Posterior cingulate gyrus (tissue), 11 donors: Measurements from ENCODE around the gene EEIG2.

Experiments used
- DNase-seq, 10 donors: peaks; one replicate each; pipeline versions ENCODE4 v3.0.0 to v3.0.0-alpha.2; 2020 to 2021; ENCODE audit warnings: mixed read lengths in 3 of 10
- intact Hi-C: fragments of 100-400 bp; cut with DNase I; formaldehyde crosslinking; loops from one replicate; pipeline ENCODE4 v1.15.1; 2023

EEIG2 gene

DNA sequence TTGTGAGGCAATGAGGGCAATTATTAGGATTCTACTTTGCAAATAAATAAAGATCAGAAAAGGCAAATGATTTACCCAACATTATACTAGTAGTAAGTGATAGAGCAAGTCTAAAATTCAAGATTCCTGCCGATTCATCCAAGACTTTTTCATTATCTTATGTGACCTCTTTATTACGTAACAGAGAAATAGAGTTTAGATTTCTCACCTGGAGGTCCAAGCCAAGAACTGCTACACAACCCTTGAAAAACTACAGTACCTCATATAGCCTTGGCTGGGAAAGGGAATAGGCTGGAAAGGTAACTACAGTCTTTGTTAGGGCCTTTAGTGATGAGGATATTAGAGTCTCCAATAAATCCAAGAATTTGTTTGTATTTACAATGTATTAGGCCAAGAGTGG, 13.3 kb downstream of the EEIG2 start:
- intact Hi-C loops, result loop anchor here (5.0 kb wide), 1 partner anchor 61 kb away; no protein-coding TSS in a partner anchor
- no peak for DNase-seq

DNA sequence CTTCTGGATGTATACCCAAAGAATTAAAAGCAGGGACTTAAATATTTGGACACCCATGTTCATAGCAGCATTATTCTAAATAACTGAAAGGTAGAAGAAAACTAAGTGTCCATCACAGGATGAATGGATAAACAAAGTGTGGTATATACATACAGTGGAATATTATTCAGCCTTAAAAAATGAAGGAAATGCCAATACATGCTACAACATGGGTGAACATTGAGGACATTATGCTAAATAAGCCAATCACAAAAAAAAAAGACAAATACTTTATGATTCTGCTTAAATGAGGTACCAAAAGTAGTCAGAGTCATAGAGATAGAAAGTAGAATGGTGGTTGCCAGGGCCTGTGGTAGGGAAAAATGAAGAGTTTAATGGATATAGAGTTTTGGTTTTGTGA, 14.1 kb downstream of the EEIG2 start:
- DNase-seq, result no peak

DNA sequence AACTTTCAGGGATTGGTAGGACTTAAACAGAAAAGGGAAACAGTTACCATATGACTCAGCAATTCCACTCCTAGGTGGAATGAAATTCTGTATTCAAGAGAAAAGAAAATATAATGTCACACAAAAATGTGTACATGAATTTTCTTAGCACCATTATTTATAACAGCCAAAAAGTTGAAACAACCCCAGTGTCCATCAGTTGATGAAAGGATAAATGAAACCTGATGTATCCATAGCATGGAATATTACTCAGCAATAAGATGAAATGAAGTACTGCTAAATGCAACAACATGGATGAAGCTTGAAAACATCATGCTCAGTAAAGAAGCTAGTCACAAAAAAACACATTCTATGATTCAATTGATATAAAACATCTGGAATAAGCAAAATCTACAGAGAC, 15.5 kb downstream of the EEIG2 start:
- intact Hi-C loops, result no loop called here
- DNase-seq, result no peak

More for the DNA sequence above, 14.1 kb downstream of the EEIG2 start:
- intact Hi-C loops, result loop anchor here (5.0 kb wide), 1 partner anchor 62 kb away; no protein-coding TSS in a partner anchor

- no peak for DNase-seq
- intact Hi-C loops, result no loop called here
Measured at GRCh38 chr1:108583757-108584427, 24.0 kb downstream of the EEIG2 start.

DNA sequence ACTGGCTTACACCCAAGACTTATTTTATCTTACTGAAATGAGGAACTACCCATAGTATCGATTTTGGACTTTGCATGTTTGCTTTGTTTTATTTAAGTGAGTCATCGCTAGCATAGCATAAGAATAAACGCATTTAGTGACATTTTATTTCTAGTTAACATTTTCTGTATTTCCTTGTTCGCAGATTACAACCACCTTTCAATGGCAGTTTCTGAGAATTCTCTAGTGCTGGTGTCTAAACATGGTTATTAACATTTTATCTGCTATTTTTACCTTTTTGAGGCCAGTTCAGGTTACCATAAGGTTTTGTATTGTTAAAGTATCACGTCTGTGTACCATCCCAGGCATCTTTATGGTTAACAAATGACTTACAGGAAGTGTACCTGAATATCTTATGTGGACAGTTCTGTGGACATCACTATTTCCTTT, 24.5 kb downstream of the EEIG2 start:
- DNase-seq, result no peak
- intact Hi-C loops, result no loop called here

- DNase-seq, result no peak
- intact Hi-C loops, result no loop called here
Measured at GRCh38 chr1:108585313-108585712, 25.4 kb downstream of the EEIG2 start.

- no peak for DNase-seq
- intact Hi-C loops, result no loop called here
Measured at GRCh38 chr1:108590441-108590840, 30.5 kb downstream of the EEIG2 start.

- no peak for DNase-seq
- intact Hi-C loops, result no loop called here
Measured at GRCh38 chr1:108590957-108591356, 31.1 kb downstream of the EEIG2 start.

GRCh38 chr1:108591466-108591865, 31.6 kb downstream of the EEIG2 start:
- DNase-seq, result no peak
- intact Hi-C loops, result no loop called here

GRCh38 chr1:108592030-108592759, 32.3 kb downstream of the EEIG2 start:
- intact Hi-C loops, result no loop called here
- DNase-seq, result no peak

- intact Hi-C loops, result no loop called here
- DNase-seq, result no peak
Measured at GRCh38 chr1:108593448-108593847, 33.5 kb downstream of the EEIG2 start.

DNA sequence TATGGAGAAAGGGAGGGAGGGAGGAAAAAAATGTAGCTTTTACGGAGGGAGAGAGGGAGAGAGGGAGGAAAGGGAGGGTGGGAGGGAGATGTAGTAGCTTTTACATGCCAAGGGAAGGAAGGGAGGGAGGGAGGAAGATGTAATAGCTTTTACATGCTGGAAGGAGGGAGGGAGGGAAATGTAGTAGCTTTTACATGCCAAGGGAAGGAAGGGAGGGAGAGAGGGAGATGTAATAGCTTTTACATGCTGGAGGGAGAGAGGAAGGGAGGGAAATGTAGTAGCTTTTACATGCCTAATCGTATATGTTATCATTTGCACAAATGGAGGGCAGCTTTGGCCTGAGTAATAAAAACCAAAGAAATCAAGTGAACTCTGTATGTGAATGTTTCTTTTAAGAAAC, 35.6 kb downstream of the EEIG2 start:
- intact Hi-C loops, result no loop called here
- DNase-seq, result no peak

- intact Hi-C loops, result no loop called here
- no peak for DNase-seq
Measured at GRCh38 chr1:108597041-108597440, 37.1 kb downstream of the EEIG2 start.

- DNase-seq, result no peak
- intact Hi-C loops, result no loop called here
Measured at GRCh38 chr1:108598340-108598739, 38.4 kb downstream of the EEIG2 start.

DNA sequence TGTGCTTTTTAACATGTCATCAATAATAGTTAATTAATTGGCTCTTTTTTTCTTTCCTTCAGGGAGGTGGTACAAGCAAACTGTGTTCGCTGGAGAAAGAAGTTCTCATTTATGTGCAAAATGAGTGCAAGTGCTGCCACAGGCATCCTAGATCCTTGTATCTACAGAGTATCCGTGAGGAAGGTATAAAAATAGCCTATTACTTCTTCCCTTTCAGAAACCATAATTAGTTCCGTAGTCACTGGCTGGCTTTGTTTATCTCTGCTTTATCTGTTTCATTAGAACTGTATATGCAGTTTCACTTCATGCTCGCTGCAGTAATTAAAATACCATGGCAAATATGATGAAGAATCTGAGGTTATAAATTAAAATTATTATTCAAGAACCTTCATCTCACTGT, 40.6 kb downstream of the EEIG2 start:
- no peak for DNase-seq
- intact Hi-C loops, result no loop called here

GRCh38 chr1:108601708-108602410, 42.0 kb downstream of the EEIG2 start:
- DNase-seq, result no peak
- intact Hi-C loops, result no loop called here

- intact Hi-C loops, result no loop called here
Measured at GRCh38 chr1:108605633-108606032, 45.7 kb downstream of the EEIG2 start.

DNA sequence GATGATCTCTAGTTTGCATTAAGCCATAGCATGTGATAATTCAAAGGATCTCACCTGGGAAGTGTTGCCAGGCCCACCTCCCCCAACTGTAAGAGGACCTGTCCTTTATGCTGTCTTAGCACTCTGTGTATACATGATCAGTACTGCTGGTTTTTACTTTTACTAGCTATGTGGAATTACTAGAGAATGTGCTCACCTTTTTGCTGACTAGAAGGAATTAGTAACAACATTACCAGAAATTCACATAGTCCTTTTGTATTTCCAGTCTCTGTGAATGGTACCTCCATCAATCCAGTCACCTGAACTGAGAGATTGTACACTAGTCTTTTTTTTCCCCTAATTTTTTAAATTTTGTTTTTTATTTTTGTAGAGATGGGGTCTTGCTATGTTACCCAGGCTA, 46.6 kb downstream of the EEIG2 start:
- DNase-seq, result no peak
- intact Hi-C loops, result no loop called here

More at GRCh38 chr1:108605633-108606032, 45.7 kb downstream of the EEIG2 start:
- DNase-seq, result no peak

GRCh38 chr1:108609483-108610049, 49.7 kb downstream of the EEIG2 start:
- intact Hi-C loops, result no loop called here
- DNase-seq, result no peak
